GM18517 (cell line): Measurements from ENCODE around the gene PCDHAC1.

ENCODE experiments used
- ATAC-seq: cut with Tn5 transposase; IDR thresholded peaks from one replicate; pipeline ENCODE4 v1.9.1; 2021; ENCODE audit warnings: mild to moderate bottlenecking, moderate library complexity; ENCODE audit not compliant: unreplicated experiment

The PCDHAC1 gene

GRCh38 chr5:140967226-140967893, 41.3 kb downstream of the PCDHAC1 start:
- no peak for ATAC-seq

DNA sequence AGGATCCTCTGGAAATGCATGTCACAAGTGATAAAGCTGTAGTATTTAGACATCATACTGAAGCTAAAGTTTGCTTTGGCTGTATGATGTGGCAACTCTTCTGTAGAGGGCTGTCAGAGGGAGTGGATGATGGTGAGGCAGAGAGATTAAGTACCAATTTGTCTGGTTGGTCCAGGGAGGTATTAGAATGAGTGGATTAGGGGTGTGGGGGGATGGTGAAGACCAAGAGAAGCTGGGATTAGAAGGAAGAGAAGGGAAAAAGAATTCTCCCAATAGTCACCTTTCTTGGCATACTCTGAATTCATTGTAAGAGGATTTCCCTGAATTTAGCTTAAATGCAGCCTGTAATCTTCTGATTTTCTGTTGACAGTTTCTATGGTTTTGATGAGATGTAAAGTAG, 43.8 kb downstream of the PCDHAC1 start:
- ATAC-seq: no peak

DNA sequence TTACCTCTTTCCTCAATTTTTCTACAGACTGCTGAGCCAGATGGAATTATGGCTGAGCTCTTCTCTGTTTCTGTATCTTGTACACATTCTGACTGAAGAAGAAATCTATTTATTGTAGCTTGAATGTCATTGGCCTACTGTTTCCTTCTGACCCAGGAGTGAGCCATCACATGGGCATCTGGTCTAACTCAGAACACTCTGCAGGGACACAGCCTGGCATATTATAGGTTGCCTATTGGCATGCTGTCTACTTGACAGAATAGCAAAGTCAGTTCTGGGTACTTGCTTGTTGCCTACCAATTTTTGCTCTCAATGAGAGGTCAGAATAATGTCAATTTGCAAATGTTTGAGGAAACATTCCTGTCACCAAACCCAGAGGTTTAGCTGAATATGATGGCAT, 47.5 kb downstream of the PCDHAC1 start:
- ATAC-seq: no peak

GRCh38 chr5:140977003-140977402, 50.9 kb downstream of the PCDHAC1 start:
- no peak for ATAC-seq

DNA sequence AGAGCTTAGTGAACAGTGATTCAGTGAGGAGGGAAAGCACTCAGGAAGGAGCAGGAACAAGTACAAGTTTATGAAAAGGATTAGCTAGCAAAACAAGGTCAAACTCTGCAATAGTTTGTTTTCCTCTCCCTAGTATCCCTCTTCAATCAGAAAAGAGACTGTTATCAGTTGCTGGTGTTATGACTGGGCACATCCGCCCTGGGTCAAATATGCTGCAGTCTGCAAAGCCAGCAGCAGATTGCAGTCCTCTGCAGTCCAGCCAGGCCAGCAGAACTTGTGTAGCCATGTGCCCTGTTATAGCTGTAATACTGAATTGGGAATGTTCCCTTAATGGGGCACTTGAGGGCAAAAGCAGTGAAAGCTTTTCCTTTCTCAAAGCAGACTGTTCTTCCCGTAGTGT, 52.2 kb downstream of the PCDHAC1 start:
- ATAC-seq: no peak

GRCh38 chr5:140978983-140979382, 52.9 kb downstream of the PCDHAC1 start:
- ATAC-seq: no peak
